ENCODE data around the gene PNRC2.

Gene PNRC2

GRCh38 chr1:23931491-23931880 lies 28.1 kb upstream of the PNRC2 start:
- H2BK5ac ChIP-seq (ENCODE audit: low read depth, low read length, poor library complexity, severe bottlenecking): peak overlapping the region; percentile 99
- no peak overlapping the region for H3K4ac ChIP-seq (ENCODE audit: low read depth in 1 of 2, low read length in 2 of 2)
- 100% methylated on average over 1 of the region's 1 CpG for WGBS
- H3K27me3 ChIP-seq (ENCODE audit: control insufficient read depth in 1 of 2, insufficient read depth in 1 of 2, low read length in 2 of 2): peaks cover 0 to 7% of the 10 kb centered on the region in 2 experiments
- no peak overlapping the region for H2BK120ac ChIP-seq (ENCODE audit: low read depth, low read length)
- H4K8ac ChIP-seq (ENCODE audit: low read length): no peak overlapping the region
- no peak overlapping the region for H2AK5ac ChIP-seq (ENCODE audit: low read length, severe bottlenecking)
- no peaks in the 10 kb centered on the region for H3K79me1 ChIP-seq (replicated peaks; ENCODE audit: low read length, poor library complexity, severe bottlenecking)
- no peak overlapping the region for H3K14ac ChIP-seq (ENCODE audit: low read length in 2 of 2)
- no peak overlapping the region for H4K91ac ChIP-seq (ENCODE audit: low read length)
- H2BK12ac ChIP-seq (ENCODE audit: low read length in 2 of 2): no peak overlapping the region
- peak overlapping the region; percentile 100 for H3K27ac ChIP-seq (ENCODE audit: low read length, poor library complexity, severe bottlenecking)
- peak overlapping the region; percentile 61 for H3K4me2 ChIP-seq (ENCODE audit: low read length, poor library complexity, severe bottlenecking)
- peak overlapping the region in 1 of 2 experiments; percentile 52 for H3K4me3 ChIP-seq (ENCODE audit: insufficient read depth in 1 of 2, low read depth in 1 of 2, low read length in 2 of 2)
- no peak for DNase-seq
- no peaks in the 10 kb centered on the region for H3K36me3 ChIP-seq (ENCODE audit: control insufficient read depth in 1 of 2, insufficient read depth in 2 of 2, low read depth in 1 of 2, low read length in 2 of 2)
- no peaks in the 10 kb centered on the region for H3K9me3 ChIP-seq (ENCODE audit: control insufficient read depth, low read length)
- H3K4me1 ChIP-seq (ENCODE audit: control insufficient read depth, insufficient read depth, low read depth, low read length): peaks cover 3% of the 10 kb centered on the region
- H3K23ac ChIP-seq (ENCODE audit: low read length in 2 of 2): no peak overlapping the region
- H3K9ac ChIP-seq (ENCODE audit: low read length): peak overlapping the region; percentile 79
- H3K18ac ChIP-seq (ENCODE audit: low read depth in 1 of 2, low read length in 2 of 2): no peak overlapping the region
- H2AFZ ChIP-seq (ENCODE audit: low read depth, low read length): no peak overlapping the region
- no peak overlapping the region for H2BK15ac ChIP-seq (ENCODE audit: low read depth, poor library complexity, severe bottlenecking)

DNA sequence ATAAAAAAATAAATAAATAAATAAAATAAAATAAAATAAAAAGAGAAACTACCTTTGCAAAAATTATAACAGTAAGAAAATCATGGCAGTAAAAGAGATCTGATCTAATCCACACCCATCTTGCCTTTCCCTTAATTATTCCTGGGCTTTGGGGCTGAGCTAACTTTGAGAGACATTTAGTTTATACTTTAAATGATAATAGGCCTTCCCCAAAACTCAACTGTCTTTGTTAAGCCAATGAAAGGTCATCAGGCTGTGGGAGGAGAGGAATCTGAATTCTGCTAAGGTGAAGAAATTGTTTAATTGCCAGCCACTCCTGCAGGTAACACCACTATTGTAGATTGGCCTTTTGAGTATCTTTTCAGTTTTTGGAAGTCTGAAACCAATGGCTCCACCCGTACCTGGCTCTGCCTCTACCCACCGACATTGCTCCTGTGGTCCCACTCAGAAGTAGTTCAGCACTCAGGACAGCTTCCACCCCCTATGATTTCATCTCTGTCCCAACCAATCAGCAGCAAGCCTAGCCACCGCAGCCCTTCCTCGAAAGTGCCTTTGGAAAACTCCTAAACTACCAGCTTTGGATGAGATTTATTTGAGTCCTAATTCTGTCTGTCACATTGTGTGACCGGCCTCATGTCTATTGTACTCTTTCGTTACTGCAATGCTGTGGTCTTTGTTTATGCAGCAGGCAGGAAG lies 23.0 kb upstream of the PNRC2 start:
- DNase-seq: peak; percentile 30
- Histone ChIP-seq H3K36me3 (ENCODE audit: control insufficient read depth in 1 of 2, insufficient read depth in 2 of 2, low read depth in 1 of 2, low read length in 2 of 2) (no peaks in the 10 kb centered on the region), H2BK120ac (ENCODE audit: low read depth, low read length) (no peak overlapping the region), H3K4me1 (ENCODE audit: control insufficient read depth, insufficient read depth, low read depth, low read length) (no peaks in the 10 kb centered on the region), H2BK5ac (ENCODE audit: low read depth, low read length, poor library complexity, severe bottlenecking) (no peak overlapping the region), H2AK5ac (ENCODE audit: low read length, severe bottlenecking) (no peak overlapping the region), H3K18ac (ENCODE audit: low read depth in 1 of 2, low read length in 2 of 2) (no peak overlapping the region), H3K4me2 (ENCODE audit: low read length, poor library complexity, severe bottlenecking) (no peak overlapping the region), H2BK15ac (ENCODE audit: low read depth, poor library complexity, severe bottlenecking) (no peak overlapping the region), H3K27ac (ENCODE audit: low read length, poor library complexity, severe bottlenecking) (no peak overlapping the region), H2AFZ (ENCODE audit: low read depth, low read length) (no peak overlapping the region), H3K14ac (ENCODE audit: low read length in 2 of 2) (no peak overlapping the region), H3K23ac (ENCODE audit: low read length in 2 of 2) (no peak overlapping the region), H4K91ac (ENCODE audit: low read length) (no peak overlapping the region), H3K9ac (ENCODE audit: low read length) (no peak overlapping the region), H3K27me3 (ENCODE audit: control insufficient read depth in 1 of 2, insufficient read depth in 1 of 2, low read length in 2 of 2) (peaks cover 0 to 5% of the 10 kb centered on the region in 2 experiments), H3K9me3 (ENCODE audit: control insufficient read depth, low read length) (no peaks in the 10 kb centered on the region), H4K8ac (ENCODE audit: low read length) (no peak overlapping the region), H3K4ac (ENCODE audit: low read depth in 1 of 2, low read length in 2 of 2) (no peak overlapping the region), H3K4me3 (ENCODE audit: insufficient read depth in 1 of 2, low read depth in 1 of 2, low read length in 2 of 2) (no peak overlapping the region), H2BK12ac (ENCODE audit: low read length in 2 of 2) (no peak overlapping the region), H3K79me1 (replicated peaks; ENCODE audit: low read length, poor library complexity, severe bottlenecking) (no peaks in the 10 kb centered on the region)
- WGBS: 69% methylated on average over 4 of the region's 6 CpGs

- Histone ChIP-seq H3K36me3 (ENCODE audit: control insufficient read depth in 1 of 2, insufficient read depth in 2 of 2, low read depth in 1 of 2, low read length in 2 of 2) (no peaks in the 10 kb centered on the region), H4K8ac (ENCODE audit: low read length) (no peak overlapping the region), H2BK15ac (ENCODE audit: low read depth, poor library complexity, severe bottlenecking) (no peak overlapping the region), H2AFZ (ENCODE audit: low read depth, low read length) (no peak overlapping the region), H4K91ac (ENCODE audit: low read length) (no peak overlapping the region), H3K14ac (ENCODE audit: low read length in 2 of 2) (no peak overlapping the region), H3K27me3 (ENCODE audit: control insufficient read depth in 1 of 2, insufficient read depth in 1 of 2, low read length in 2 of 2) (peaks cover 0 to 9% of the 10 kb centered on the region in 2 experiments), H3K9me3 (ENCODE audit: control insufficient read depth, low read length) (peaks cover 20% of the 10 kb centered on the region), H3K9ac (ENCODE audit: low read length) (no peak overlapping the region), H2BK12ac (ENCODE audit: low read length in 2 of 2) (no peak overlapping the region), H3K79me1 (replicated peaks; ENCODE audit: low read length, poor library complexity, severe bottlenecking) (no peaks in the 10 kb centered on the region), H3K4ac (ENCODE audit: low read depth in 1 of 2, low read length in 2 of 2) (no peak overlapping the region), H3K4me1 (ENCODE audit: control insufficient read depth, insufficient read depth, low read depth, low read length) (peaks cover 1% of the 10 kb centered on the region), H2BK5ac (ENCODE audit: low read depth, low read length, poor library complexity, severe bottlenecking) (no peak overlapping the region), H3K4me3 (ENCODE audit: insufficient read depth in 1 of 2, low read depth in 1 of 2, low read length in 2 of 2) (no peak overlapping the region), H3K4me2 (ENCODE audit: low read length, poor library complexity, severe bottlenecking) (no peak overlapping the region), H3K23ac (ENCODE audit: low read length in 2 of 2) (no peak overlapping the region), H3K18ac (ENCODE audit: low read depth in 1 of 2, low read length in 2 of 2) (no peak overlapping the region), H2AK5ac (ENCODE audit: low read length, severe bottlenecking) (no peak overlapping the region), H2BK120ac (ENCODE audit: low read depth, low read length) (no peak overlapping the region), H3K27ac (ENCODE audit: low read length, poor library complexity, severe bottlenecking) (no peak overlapping the region)
- no peak for DNase-seq
Observed at GRCh38 chr1:23947366-23947765, 12.3 kb upstream of the PNRC2 start.

GRCh38 chr1:23953020-23953419 lies 6.6 kb upstream of the PNRC2 start:
- Histone ChIP-seq H3K9ac (ENCODE audit: low read length) (no peak overlapping the region), H3K18ac (ENCODE audit: low read depth in 1 of 2, low read length in 2 of 2) (no peak overlapping the region), H2BK15ac (ENCODE audit: low read depth, poor library complexity, severe bottlenecking) (no peak overlapping the region), H4K91ac (ENCODE audit: low read length) (no peak overlapping the region), H4K8ac (ENCODE audit: low read length) (no peak overlapping the region), H2AFZ (ENCODE audit: low read depth, low read length) (no peak overlapping the region), H3K4me3 (ENCODE audit: insufficient read depth in 1 of 2, low read depth in 1 of 2, low read length in 2 of 2) (no peak overlapping the region), H3K4me2 (ENCODE audit: low read length, poor library complexity, severe bottlenecking) (no peak overlapping the region), H3K36me3 (ENCODE audit: control insufficient read depth in 1 of 2, insufficient read depth in 2 of 2, low read depth in 1 of 2, low read length in 2 of 2) (no peaks in the 10 kb centered on the region), H2BK12ac (ENCODE audit: low read length in 2 of 2) (no peak overlapping the region), H3K79me1 (replicated peaks; ENCODE audit: low read length, poor library complexity, severe bottlenecking) (no peaks in the 10 kb centered on the region), H3K4ac (ENCODE audit: low read depth in 1 of 2, low read length in 2 of 2) (no peak overlapping the region), H3K27ac (ENCODE audit: low read length, poor library complexity, severe bottlenecking) (no peak overlapping the region), H3K27me3 (ENCODE audit: control insufficient read depth in 1 of 2, insufficient read depth in 1 of 2, low read length in 2 of 2) (no peaks in the 10 kb centered on the region), H3K4me1 (ENCODE audit: control insufficient read depth, insufficient read depth, low read depth, low read length) (peaks cover 7% of the 10 kb centered on the region), H2BK120ac (ENCODE audit: low read depth, low read length) (no peak overlapping the region), H3K23ac (ENCODE audit: low read length in 2 of 2) (no peak overlapping the region), H3K14ac (ENCODE audit: low read length in 2 of 2) (no peak overlapping the region), H3K9me3 (ENCODE audit: control insufficient read depth, low read length) (no peaks in the 10 kb centered on the region), H2AK5ac (ENCODE audit: low read length, severe bottlenecking) (no peak overlapping the region), H2BK5ac (ENCODE audit: low read depth, low read length, poor library complexity, severe bottlenecking) (no peak overlapping the region)
- no peak for DNase-seq
- WGBS: 86% methylated on average over 1 of the region's 3 CpGs

Measured in mesenchymal stem cell (in vitro differentiated cells and primary cell).